Activated CD4-positive, alpha-beta T cell treated with anti-CD3 and anti-CD28 coated beads for 4 hours (primary cell): ENCODE results near the gene SMIM24.

Experiments used
- DNase-seq, 2 donors: peaks; one replicate each; pipeline ENCODE4 v3.0.0-alpha.2; 2020

Gene SMIM24

DNA sequence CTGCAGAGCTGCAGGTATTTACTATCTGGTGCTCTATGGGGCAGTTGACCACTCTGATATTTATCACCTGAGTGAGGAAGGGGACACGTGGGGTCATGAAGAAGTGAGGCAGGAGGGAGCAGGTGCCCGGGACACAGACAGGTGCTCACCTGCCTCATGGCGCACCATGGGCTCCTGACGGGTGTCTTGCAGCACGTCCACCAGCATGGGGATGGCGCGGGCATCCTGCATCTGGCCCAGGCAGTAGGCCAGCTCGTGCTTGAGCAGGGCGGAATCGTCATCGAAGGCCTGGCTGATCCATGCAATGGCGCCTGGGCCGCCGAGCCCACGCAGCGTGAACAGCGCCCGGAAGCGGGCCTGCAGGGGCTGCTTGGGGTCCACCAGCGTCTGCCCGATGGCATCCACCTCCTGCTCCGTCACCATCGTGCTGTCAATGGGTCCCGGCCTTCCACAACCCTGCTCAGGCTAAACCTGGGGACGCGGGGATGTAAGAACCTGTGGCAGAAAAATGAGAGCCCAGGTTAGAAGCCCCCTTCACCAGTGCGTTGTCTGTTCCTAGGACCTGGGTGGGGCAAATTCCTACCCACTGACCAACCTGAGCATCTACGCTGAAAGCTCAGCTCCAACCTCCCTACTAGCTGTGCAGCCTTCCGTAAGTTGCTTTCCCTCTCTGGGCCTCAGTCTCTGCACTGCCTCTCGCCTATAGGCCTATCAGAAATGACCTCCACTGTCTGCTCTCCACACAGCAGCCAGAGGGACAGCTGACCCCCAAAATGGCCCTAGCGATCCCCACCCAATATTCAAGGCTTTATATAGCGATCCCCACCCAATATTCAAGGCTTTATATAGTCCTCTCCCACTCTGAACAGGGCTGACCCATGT lies 16.3 kb upstream of the SMIM24 start:
- DNase-seq = no peak

DNA sequence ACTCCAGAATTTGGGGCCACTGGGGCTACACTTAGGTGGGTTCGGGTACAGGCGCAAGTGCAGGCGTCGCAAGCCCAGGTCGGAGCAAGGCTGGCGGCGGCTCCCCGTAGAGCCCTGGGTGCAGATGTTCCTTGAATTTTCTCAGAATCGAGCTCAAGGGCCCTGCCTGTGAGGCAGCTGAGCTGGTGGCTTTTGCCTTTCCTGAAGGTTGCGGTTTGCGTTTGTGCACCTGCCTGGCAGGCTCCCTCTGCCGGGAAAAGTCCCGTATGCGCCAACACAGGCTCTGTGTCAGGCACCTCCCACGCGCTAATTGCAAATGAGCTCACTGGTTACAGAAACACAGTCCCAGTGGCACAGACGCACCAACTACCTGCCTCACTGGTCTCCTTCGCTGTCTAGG lies 14.2 kb upstream of the SMIM24 start:
- peak; percentile 73 to 74 for DNase-seq

GRCh38 chr19:3494051-3494450 lies 13.7 kb upstream of the SMIM24 start:
- no peak for DNase-seq

- DNase-seq = no peak
Measured at GRCh38 chr19:3493651-3494050, 13.3 kb upstream of the SMIM24 start.

DNA sequence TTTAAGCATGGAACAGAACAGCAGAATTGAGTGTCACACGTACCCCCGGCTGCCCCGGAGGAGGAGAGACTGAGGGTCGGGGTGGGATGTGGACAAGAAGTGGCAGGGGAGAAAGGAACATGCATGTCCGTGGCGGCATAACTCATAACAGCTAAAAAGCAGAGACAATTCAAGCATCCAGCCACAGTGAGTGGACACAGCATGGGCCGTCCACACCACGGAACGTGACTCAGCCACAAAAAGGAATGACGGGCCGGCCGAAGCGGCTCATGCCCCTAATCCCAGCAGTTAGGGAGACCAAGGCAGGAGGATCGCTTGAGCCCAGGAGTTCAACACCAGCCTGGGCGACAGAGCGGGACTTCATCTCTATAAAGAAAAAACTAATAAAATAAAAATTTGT lies 12.6 kb upstream of the SMIM24 start:
- no peak for DNase-seq

GRCh38 chr19:3492131-3492839 lies 12.0 kb upstream of the SMIM24 start:
- DNase-seq = no peak

GRCh38 chr19:3491396-3492119 lies 11.2 kb upstream of the SMIM24 start:
- no peak for DNase-seq

DNA sequence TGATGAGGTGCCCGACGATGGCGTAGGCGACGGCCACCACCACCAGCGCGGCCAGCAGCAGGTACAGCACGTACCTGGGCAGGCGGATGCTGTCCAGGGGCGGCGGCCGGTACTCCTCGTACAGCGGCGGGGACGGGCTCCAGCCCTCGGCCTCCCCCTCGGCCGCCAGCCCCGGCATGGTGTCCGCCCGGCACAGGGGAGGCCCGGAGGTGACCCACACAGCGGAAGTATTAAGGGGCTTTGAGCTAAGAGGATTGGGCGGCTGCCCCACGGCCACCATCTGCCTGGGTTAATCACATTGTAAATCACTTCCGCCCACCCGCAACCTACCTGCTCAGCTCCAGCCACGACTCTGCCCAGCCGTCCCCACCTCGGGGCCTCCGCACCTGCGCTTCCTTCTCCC lies 2.9 kb upstream of the SMIM24 start, which contains the start of gene SMIM44:
Gene SMIM44, minus strand, starts transcription at position 216 of the 403 bp plus-strand sequence. Its CDS starts 38 bp downstream, at position 178.
- no peak for DNase-seq

- no peak for DNase-seq
Measured at GRCh38 chr19:3482507-3483225, 2.3 kb upstream of the SMIM24 start.

GRCh38 chr19:3481241-3482090 lies 1.1 kb upstream of the SMIM24 start:
- no peak for DNase-seq

- DNase-seq = no peak
Measured at GRCh38 chr19:3479834-3480215, 500 bp downstream of the SMIM24 start.

DNA sequence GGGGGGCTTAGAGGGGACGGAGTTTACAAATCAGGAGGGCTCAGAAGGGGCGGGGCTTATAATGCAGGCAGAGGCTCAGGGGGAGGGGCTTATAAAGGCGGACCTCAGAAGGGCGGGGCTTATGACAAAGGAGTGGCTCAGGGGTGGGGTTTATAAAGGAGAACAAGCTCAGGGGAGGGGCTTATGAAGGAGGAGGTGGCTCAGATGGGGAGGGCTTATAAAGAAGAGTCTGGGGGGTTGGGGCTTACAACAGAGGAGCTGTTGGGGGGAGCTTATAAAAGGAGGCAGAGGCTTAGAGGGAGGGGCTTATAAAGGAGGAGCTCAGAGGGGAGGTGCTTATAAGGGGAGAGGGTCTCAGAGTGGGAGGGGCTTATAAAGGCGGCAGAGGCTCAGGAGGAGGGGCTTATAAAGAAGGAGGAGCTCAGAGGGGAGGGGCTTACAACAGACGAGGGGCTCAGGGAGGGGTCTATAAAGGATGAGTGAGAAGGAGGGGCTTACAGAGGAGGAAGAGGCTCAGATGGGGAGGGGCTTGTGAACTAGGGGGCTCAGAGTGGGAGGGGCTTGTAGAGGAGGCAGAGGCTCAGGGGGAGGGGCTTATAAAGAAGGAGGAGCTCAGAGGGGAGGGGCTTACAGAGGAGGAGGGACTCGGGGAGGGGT lies 1.0 kb downstream of the SMIM24 start:
- DNase-seq = peak; percentile 20 to 26

DNA sequence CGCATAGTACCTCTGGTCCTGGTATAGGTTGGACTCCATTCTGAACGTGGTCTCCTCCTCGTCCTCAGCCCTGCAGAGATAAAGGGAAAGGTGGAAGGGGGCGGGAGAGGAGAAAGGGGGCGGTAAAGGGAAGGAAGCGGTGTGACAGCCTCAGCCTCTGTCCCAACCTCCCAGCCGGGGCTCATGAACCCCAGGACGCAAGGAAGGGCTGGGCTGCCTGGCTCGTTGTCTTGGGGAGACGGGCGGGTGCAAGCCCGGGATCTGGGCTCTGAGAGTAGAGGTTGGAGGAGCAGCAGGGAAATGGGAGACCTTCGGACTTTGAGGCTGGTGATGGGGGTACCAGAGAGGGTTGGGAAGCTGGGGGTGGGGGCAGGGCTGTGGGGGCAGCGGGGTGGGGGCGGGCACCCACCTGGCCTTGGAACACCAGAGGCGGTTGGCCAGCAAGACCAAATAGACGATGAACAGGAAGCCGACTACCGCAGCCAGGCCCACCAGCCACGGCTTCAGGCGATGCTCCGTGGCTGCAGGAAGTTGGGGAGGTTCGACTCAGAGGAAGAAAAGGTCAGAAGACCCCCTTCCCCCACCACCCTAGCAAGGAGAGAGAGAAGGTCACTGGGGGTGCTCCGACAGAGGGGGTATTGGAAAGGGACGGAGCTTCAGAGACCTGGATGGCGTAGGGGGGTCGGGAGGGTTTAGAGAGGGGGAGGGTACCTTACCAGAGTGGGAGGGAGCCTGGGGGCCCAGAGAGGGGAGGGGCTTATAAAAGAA lies 1.7 kb downstream of the SMIM24 start:
- no peak for DNase-seq

DNA sequence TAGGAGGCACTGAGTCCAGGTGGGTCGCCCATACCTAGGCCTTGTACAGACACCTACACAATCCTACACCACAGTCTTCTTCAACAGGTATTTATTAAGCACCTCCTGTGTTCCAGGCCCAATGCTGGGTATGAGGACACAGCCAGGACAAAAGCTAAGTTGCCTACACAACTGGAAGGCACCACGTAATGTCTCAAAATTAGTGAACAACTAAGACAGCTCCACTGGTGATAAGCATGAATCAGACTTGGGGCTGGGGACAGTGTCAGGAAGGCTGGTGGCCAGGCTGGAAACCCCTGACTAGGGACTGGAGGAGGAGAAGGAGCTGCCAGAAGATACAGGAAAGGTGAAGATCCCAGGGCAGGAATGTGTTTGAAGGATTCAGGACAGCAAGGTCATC lies 2.4 kb downstream of the SMIM24 start:
- DNase-seq = no peak

DNA sequence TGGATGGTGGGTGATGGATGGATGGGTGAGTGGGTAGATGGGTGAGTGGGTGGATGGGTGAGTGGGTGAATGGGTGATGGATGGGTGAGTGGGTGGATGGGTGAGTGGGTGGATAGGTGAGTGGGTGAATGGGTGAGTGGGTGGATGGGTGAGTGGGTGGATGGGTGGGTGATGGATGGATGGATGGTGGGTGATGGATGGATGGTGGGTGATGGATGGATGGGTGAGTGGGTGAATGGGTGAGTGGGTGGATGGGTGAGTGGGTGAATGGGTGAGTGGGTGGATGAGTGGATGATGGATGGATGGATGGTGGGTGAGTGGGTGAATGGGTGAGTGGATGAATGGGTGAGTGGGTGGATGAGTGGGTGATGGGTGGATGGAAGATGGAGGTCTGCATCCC lies 2.8 kb downstream of the SMIM24 start:
- no peak for DNase-seq

GRCh38 chr19:3476830-3477229 lies 3.5 kb downstream of the SMIM24 start:
- no peak for DNase-seq

DNA sequence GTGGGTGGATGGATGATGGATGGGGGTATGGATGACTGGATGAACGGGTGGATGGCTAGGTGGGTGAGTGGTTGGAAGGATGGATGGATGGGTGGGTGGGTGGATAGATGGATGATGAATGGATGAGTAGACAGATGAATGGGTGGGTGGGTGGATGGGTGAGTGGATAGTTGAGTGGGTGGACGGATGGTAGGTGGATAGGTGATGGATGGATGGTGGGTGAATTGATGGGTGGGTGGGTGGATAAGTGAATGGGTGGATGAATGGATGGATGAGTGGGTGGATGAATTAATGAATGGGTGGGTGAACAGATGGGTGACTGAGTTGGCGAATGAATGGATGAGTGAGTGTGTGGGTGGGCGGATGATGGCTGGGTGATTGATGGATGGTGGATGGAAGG lies 4.9 kb downstream of the SMIM24 start:
- no peak for DNase-seq

DNA sequence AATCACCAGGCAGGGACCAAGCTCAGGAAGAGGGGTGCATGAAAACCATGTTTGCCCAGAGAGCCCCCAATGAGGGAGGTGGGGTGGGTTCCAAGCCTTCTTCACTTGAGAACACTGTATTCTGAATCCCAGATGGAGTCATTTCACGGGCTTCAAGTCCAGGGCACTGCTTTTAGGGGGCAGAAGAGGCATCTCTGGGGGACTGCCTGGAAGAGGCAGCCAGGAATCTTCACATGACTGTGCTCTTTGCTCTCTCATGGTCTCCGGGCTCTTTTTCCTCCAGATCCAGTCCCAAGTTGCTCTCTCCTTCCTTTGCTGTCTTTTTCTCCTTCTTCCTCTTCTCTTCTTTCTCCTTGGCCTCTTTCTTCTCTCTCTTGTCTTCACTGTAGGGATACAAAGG lies 5.7 kb downstream of the SMIM24 start:
- no peak for DNase-seq

DNA sequence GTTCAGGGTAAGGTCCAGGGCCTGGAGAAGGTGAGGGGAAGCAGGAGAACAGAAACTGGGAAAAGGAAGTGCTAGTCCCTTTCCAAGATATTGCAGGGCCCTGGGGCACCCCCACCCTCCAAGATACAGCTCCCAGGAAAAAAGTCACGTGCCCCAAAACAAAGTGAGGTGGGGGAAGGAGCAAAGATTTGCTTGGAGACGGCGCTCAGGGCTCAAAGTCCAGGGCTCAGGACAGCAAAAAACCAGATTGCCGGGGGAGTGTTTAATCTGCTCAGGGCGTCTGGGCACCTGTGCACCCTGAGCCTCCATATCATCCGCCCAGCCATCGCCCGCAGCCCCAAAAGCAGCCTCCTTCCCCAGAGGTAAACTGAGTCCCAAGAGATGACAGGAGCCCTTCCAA lies 6.3 kb downstream of the SMIM24 start:
- DNase-seq = no peak

DNA sequence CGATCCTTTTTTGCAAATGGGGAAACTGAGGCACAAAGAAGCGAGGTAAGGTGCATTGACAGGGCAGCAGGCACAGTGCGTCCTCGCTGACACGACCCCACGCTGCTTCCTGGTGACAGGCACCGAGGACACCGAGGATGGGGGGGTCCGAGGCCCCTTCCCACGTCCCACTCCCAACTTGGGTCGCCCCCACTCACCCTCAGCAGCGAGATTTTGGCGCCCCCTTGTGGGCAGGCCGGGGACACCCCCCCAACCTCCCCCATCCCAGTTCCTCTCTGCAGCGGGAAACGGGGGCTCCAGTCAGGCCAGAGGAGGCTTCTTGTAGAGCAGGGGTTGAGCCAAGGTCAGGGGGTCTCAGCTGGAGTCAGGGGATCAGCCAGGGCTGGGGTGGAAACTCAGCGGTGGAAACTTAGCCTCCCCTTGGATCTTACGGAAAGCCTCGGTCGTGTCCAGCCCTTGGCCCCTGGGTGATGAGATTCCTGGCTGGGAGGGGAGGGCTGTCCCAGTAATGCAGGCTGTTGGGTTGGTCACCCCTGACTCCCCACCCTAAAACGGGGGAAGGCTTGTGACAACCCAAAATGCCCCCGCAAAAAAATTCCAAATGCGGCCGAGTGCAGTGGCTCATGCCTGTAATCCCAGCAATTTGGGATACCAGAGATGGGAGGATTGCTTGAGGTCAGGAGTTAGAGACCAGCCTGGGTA lies 8.2 kb downstream of the SMIM24 start:
- peak; percentile 16 to 33 for DNase-seq
